ENCODE measurements around the gene TCL1B. TPM values are rescaled to one million over a fixed set of nuclear protein-coding genes. Genes with fewer than 3 reads are reported as not detected.
A peak's percentile ranks its signal among the peaks of the same experiment; 100 is the strongest.

TCL1B gene, protein sequence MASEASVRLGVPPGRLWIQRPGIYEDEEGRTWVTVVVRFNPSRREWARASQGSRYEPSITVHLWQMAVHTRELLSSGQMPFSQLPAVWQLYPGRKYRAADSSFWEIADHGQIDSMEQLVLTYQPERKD
- not detected for polyA plus RNA-seq (2013, experiment 1 of 2)
- polyA plus RNA-seq (2013, experiment 2 of 2): not detected

DNA sequence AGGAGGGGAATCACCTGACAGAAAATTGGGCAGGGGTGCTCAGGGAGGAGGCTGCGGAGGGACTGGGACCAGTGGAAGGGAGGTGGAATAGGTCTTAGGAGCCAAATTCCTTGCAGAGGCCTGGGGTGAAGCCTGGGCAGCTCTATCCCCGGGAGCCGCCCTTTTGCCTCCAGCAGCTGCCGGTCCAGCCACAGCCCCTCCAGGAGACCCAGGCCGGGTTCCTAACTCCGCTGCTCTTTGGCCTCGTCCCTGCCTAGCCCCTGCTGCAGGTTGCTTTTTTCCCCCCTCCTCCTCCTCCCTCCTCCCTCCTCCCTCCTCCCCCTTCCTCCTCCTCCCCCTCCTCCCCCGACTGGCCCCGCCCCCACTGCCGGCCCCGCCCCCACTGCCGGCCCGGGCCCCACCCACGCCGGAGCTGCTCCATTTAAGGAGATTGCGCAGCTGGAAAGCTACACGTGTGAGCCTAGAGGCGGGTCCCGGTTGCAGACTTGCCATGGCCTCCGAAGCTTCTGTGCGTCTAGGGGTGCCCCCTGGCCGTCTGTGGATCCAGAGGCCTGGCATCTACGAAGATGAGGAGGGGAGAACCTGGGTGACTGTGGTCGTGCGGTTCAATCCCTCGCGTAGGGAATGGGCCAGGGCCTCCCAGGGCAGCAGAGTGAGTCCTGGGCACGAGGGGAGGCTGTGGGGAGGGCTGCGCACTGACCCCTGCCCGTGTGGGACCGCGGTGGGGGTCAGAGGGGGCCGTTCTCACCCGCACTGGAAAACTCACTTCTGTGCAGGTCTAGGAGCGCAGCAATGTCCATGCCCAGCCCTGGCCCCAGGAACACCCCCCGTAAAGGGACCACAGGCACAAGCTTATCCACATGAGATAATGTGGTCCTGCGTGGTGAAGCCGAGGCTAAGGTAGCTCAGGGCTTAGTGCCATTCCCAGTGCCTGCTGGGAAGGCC is at the start of gene TCL1B:
TSS of gene TCL1B (plus strand) at position 449 of the 945 bp plus-strand sequence. CDS start at position 491, 42 bp downstream.
- Histone ChIP-seq H3K27me3 (ENCODE audit: control insufficient read depth in 1 of 2, insufficient read depth in 1 of 2, low read length in 2 of 2) (peaks cover 3 to 29% of the 10 kb centered on the region in 2 experiments), H2AK5ac (ENCODE audit: low read length, severe bottlenecking) (no peak within 1 kb of the TSS), H4K91ac (ENCODE audit: low read length) (peak within 1 kb of the TSS; percentile 7), H3K4me3 (ENCODE audit: insufficient read depth in 1 of 2, low read depth in 1 of 2, low read length in 2 of 2) (no peak within 1 kb of the TSS), H2BK15ac (ENCODE audit: low read depth, poor library complexity, severe bottlenecking) (no peak within 1 kb of the TSS), H3K18ac (ENCODE audit: low read depth in 1 of 2, low read length in 2 of 2) (no peak within 1 kb of the TSS), H2BK120ac (ENCODE audit: low read depth, low read length) (no peak within 1 kb of the TSS), H2BK5ac (ENCODE audit: low read depth, low read length, poor library complexity, severe bottlenecking) (no peak within 1 kb of the TSS), H2AFZ (ENCODE audit: low read depth, low read length) (no peak within 1 kb of the TSS), H2BK12ac (ENCODE audit: low read length in 2 of 2) (no peak within 1 kb of the TSS), H3K27ac (ENCODE audit: low read length, poor library complexity, severe bottlenecking) (no peak within 1 kb of the TSS), H3K36me3 (ENCODE audit: control insufficient read depth in 1 of 2, insufficient read depth in 2 of 2, low read depth in 1 of 2, low read length in 2 of 2) (no peaks in the 10 kb centered on the region), H3K4me1 (ENCODE audit: control insufficient read depth, insufficient read depth, low read depth, low read length) (no peaks in the 10 kb centered on the region), H3K4ac (ENCODE audit: low read depth in 1 of 2, low read length in 2 of 2) (no peak within 1 kb of the TSS), H3K79me1 (replicated peaks; ENCODE audit: low read length, poor library complexity, severe bottlenecking) (no peaks in the 10 kb centered on the region), H3K4me2 (ENCODE audit: low read length, poor library complexity, severe bottlenecking) (no peak within 1 kb of the TSS), H3K9me3 (ENCODE audit: control insufficient read depth, low read length) (no peaks in the 10 kb centered on the region), H3K23ac (ENCODE audit: low read length in 2 of 2) (no peak within 1 kb of the TSS), H3K14ac (ENCODE audit: low read length in 2 of 2) (no peak within 1 kb of the TSS), H3K9ac (ENCODE audit: low read length) (no peak within 1 kb of the TSS), H4K8ac (ENCODE audit: low read length) (no peak within 1 kb of the TSS)
- 85% methylated on average over 31 of the region's 38 CpGs for WGBS
- DNase-seq: no peak

DNA sequence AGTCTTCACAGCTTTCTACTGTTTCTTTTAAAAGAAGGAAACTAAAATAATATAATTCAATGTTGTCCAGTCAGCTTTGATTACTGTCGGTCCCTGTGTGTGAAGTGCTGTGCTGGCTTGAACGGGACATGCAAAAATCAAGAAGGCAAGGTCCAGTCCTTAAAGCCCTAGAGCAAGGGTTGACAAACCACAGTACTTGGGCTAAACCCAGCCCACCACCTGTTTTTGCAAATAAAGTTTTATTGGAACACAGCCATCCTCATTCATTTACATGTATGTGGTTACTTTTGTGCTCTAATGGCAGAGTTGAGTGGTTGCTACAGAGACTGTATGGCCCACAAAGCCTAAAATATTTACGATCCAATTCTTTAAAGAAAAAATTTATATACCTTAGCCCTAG is 41.2 kb upstream of the TCL1B start:
- no peak overlapping the region for H3K27ac ChIP-seq (ENCODE audit: low read length, poor library complexity, severe bottlenecking)
- no peaks in the 10 kb centered on the region for H3K79me1 ChIP-seq (replicated peaks; ENCODE audit: low read length, poor library complexity, severe bottlenecking)
- H3K36me3 ChIP-seq (ENCODE audit: control insufficient read depth in 1 of 2, insufficient read depth in 2 of 2, low read depth in 1 of 2, low read length in 2 of 2): no peaks in the 10 kb centered on the region
- no peak overlapping the region for H4K8ac ChIP-seq (ENCODE audit: low read length)
- H3K14ac ChIP-seq (ENCODE audit: low read length in 2 of 2): no peak overlapping the region
- 73% methylated on average over 2 of the region's 3 CpGs for WGBS
- H2BK5ac ChIP-seq (ENCODE audit: low read depth, low read length, poor library complexity, severe bottlenecking): no peak overlapping the region
- no peak overlapping the region for H2AFZ ChIP-seq (ENCODE audit: low read depth, low read length)
- no peaks in the 10 kb centered on the region for H3K4me1 ChIP-seq (ENCODE audit: control insufficient read depth, insufficient read depth, low read depth, low read length)
- H3K18ac ChIP-seq (ENCODE audit: low read depth in 1 of 2, low read length in 2 of 2): no peak overlapping the region
- no peak overlapping the region for H2BK120ac ChIP-seq (ENCODE audit: low read depth, low read length)
- no peak overlapping the region for H3K4me3 ChIP-seq (ENCODE audit: insufficient read depth in 1 of 2, low read depth in 1 of 2, low read length in 2 of 2)
- H2BK12ac ChIP-seq (ENCODE audit: low read length in 2 of 2): no peak overlapping the region
- H3K4me2 ChIP-seq (ENCODE audit: low read length, poor library complexity, severe bottlenecking): no peak overlapping the region
- H3K23ac ChIP-seq (ENCODE audit: low read length in 2 of 2): no peak overlapping the region
- H2AK5ac ChIP-seq (ENCODE audit: low read length, severe bottlenecking): no peak overlapping the region
- H3K9me3 ChIP-seq (ENCODE audit: control insufficient read depth, low read length): no peaks in the 10 kb centered on the region
- no peak overlapping the region for H4K91ac ChIP-seq (ENCODE audit: low read length)
- H2BK15ac ChIP-seq (ENCODE audit: low read depth, poor library complexity, severe bottlenecking): no peak overlapping the region
- H3K4ac ChIP-seq (ENCODE audit: low read depth in 1 of 2, low read length in 2 of 2): no peak overlapping the region
- no peak for DNase-seq
- peaks cover 1 to 3% of the 10 kb centered on the region in 2 experiments for H3K27me3 ChIP-seq (ENCODE audit: control insufficient read depth in 1 of 2, insufficient read depth in 1 of 2, low read length in 2 of 2)
- H3K9ac ChIP-seq (ENCODE audit: low read length): no peak overlapping the region

DNA sequence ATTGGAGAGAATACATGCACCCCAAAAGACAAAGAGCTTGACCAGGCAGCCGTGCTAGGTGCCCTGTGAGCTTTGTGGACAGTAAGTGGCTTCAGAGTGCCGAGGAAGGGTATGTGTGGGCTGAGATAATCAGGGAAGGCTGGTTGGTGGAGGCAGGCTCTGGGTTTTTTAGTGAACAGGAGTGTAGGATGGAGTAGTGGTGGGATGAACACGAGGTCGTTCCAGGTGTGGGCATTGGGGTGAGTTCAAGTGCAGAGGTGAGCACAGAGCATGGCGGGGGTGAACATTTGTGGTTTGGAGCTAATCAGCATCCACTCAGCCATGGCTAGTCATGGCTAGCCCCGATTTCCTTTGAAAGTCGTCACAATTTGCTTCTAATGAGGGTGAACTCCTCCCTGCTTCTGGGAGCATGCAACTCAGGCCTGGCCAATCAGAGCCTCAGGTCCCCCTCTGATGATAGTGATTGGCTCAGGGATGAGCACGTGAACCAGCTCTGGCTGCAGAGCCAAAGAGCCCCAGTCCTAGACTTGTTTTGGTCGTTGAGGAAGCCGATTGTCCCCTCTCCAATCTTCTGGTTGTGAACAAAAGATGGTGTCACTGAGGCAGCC is 40.7 kb upstream of the TCL1B start:
- H3K4me3 ChIP-seq (ENCODE audit: insufficient read depth in 1 of 2, low read depth in 1 of 2, low read length in 2 of 2): no peak overlapping the region
- no peak overlapping the region for H3K4ac ChIP-seq (ENCODE audit: low read depth in 1 of 2, low read length in 2 of 2)
- no peak overlapping the region for H2BK15ac ChIP-seq (ENCODE audit: low read depth, poor library complexity, severe bottlenecking)
- no peak overlapping the region for H2BK5ac ChIP-seq (ENCODE audit: low read depth, low read length, poor library complexity, severe bottlenecking)
- H3K18ac ChIP-seq (ENCODE audit: low read depth in 1 of 2, low read length in 2 of 2): no peak overlapping the region
- DNase-seq: no peak
- no peak overlapping the region for H4K8ac ChIP-seq (ENCODE audit: low read length)
- H2AFZ ChIP-seq (ENCODE audit: low read depth, low read length): no peak overlapping the region
- H3K14ac ChIP-seq (ENCODE audit: low read length in 2 of 2): no peak overlapping the region
- H4K91ac ChIP-seq (ENCODE audit: low read length): no peak overlapping the region
- H3K27me3 ChIP-seq (ENCODE audit: control insufficient read depth in 1 of 2, insufficient read depth in 1 of 2, low read length in 2 of 2): peaks cover 3% of the 10 kb centered on the region in 2 experiments
- no peaks in the 10 kb centered on the region for H3K4me1 ChIP-seq (ENCODE audit: control insufficient read depth, insufficient read depth, low read depth, low read length)
- 71% methylated on average over 10 of the region's 10 CpGs for WGBS
- no peak overlapping the region for H2BK12ac ChIP-seq (ENCODE audit: low read length in 2 of 2)
- no peaks in the 10 kb centered on the region for H3K9me3 ChIP-seq (ENCODE audit: control insufficient read depth, low read length)
- H2BK120ac ChIP-seq (ENCODE audit: low read depth, low read length): no peak overlapping the region
- H3K9ac ChIP-seq (ENCODE audit: low read length): no peak overlapping the region
- H3K23ac ChIP-seq (ENCODE audit: low read length in 2 of 2): no peak overlapping the region
- H2AK5ac ChIP-seq (ENCODE audit: low read length, severe bottlenecking): no peak overlapping the region
- no peak overlapping the region for H3K4me2 ChIP-seq (ENCODE audit: low read length, poor library complexity, severe bottlenecking)
- H3K27ac ChIP-seq (ENCODE audit: low read length, poor library complexity, severe bottlenecking): no peak overlapping the region
- no peaks in the 10 kb centered on the region for H3K36me3 ChIP-seq (ENCODE audit: control insufficient read depth in 1 of 2, insufficient read depth in 2 of 2, low read depth in 1 of 2, low read length in 2 of 2)
- H3K79me1 ChIP-seq (replicated peaks; ENCODE audit: low read length, poor library complexity, severe bottlenecking): no peaks in the 10 kb centered on the region

DNA sequence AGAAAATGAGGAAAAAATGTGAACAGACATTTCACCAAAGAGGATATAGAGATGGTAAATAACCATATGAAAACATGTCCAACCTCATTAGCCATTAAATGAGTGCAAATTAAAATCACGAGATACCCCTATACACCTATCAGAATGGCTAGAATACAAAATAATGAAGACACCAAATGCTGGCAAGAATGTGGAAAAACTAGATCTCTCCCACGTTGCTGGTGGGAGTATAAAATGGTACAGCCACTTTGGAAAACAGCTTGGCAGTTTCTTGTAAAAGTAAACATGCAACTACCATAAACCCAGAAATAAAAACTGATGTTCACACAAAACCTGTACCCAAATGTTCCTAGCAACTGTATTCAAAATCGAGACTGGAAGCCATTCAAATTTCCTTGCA is 38.3 kb upstream of the TCL1B start:
- H3K9ac ChIP-seq (ENCODE audit: low read length): no peak overlapping the region
- no peak overlapping the region for H2BK120ac ChIP-seq (ENCODE audit: low read depth, low read length)
- DNase-seq: no peak
- H3K4me1 ChIP-seq (ENCODE audit: control insufficient read depth, insufficient read depth, low read depth, low read length): no peaks in the 10 kb centered on the region
- H2AK5ac ChIP-seq (ENCODE audit: low read length, severe bottlenecking): no peak overlapping the region
- H3K4me3 ChIP-seq (ENCODE audit: insufficient read depth in 1 of 2, low read depth in 1 of 2, low read length in 2 of 2): no peak overlapping the region
- no peaks in the 10 kb centered on the region for H3K36me3 ChIP-seq (ENCODE audit: control insufficient read depth in 1 of 2, insufficient read depth in 2 of 2, low read depth in 1 of 2, low read length in 2 of 2)
- no peak overlapping the region for H3K4ac ChIP-seq (ENCODE audit: low read depth in 1 of 2, low read length in 2 of 2)
- H2AFZ ChIP-seq (ENCODE audit: low read depth, low read length): no peak overlapping the region
- H3K79me1 ChIP-seq (replicated peaks; ENCODE audit: low read length, poor library complexity, severe bottlenecking): no peaks in the 10 kb centered on the region
- H4K8ac ChIP-seq (ENCODE audit: low read length): no peak overlapping the region
- H2BK5ac ChIP-seq (ENCODE audit: low read depth, low read length, poor library complexity, severe bottlenecking): no peak overlapping the region
- H3K4me2 ChIP-seq (ENCODE audit: low read length, poor library complexity, severe bottlenecking): no peak overlapping the region
- H3K18ac ChIP-seq (ENCODE audit: low read depth in 1 of 2, low read length in 2 of 2): no peak overlapping the region
- H3K27ac ChIP-seq (ENCODE audit: low read length, poor library complexity, severe bottlenecking): no peak overlapping the region
- no peak overlapping the region for H4K91ac ChIP-seq (ENCODE audit: low read length)
- WGBS: 60% methylated on average over 1 of the region's 3 CpGs
- H3K14ac ChIP-seq (ENCODE audit: low read length in 2 of 2): no peak overlapping the region
- no peak overlapping the region for H2BK12ac ChIP-seq (ENCODE audit: low read length in 2 of 2)
- H3K9me3 ChIP-seq (ENCODE audit: control insufficient read depth, low read length): no peaks in the 10 kb centered on the region
- H3K27me3 ChIP-seq (ENCODE audit: control insufficient read depth in 1 of 2, insufficient read depth in 1 of 2, low read length in 2 of 2): peaks cover 3 to 8% of the 10 kb centered on the region in 2 experiments
- no peak overlapping the region for H2BK15ac ChIP-seq (ENCODE audit: low read depth, poor library complexity, severe bottlenecking)
- no peak overlapping the region for H3K23ac ChIP-seq (ENCODE audit: low read length in 2 of 2)
